T-helper 22 cell (primary cell): Measurements from ENCODE around the gene SLC3A2.
"Not testable (repeated sequence)": the region's sequence is repeated elsewhere in the genome, so short reads cannot be mapped to it uniquely, and the experiment has no call there.

ENCODE experiments used
- DNase-seq: peaks from one replicate; pipeline ENCODE4 v3.0.0-alpha.2; 2020; ENCODE audit warnings: low read depth

The SLC3A2 gene

GRCh38 chr11:62930666-62931065 lies 50.0 kb downstream of the SLC3A2 start:
- no peak for DNase-seq

GRCh38 chr11:62931499-62932278 lies 51.0 kb downstream of the SLC3A2 start:
- DNase-seq = no peak

DNA sequence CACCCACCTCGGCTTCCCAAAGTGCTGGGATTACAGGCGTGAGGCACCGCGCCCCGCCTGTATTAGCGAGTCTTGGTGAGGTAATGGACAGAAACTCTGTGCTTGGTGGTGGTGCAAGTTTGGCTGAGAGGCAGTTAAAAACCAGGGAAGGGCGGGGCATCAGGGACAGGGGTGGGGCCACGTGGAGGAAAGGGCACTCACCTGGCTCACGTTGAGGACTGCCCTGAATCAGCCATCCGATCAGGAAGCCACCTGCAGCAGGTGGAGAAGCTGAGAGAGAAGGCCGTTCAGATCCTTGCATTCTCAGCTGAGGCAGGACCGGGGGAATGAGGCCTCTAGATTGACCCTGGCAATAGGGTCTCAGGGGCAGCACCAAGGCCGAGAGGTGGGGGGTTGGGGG lies 52.6 kb downstream of the SLC3A2 start:
- DNase-seq = no peak

- DNase-seq = no peak
These were observed 53.2 kb downstream of the SLC3A2 start for GRCh38 chr11:62933750-62934495.

- no peak for DNase-seq
These were observed 53.7 kb downstream of the SLC3A2 start for GRCh38 chr11:62934496-62934785.

- DNase-seq = not testable (repeated sequence)
These were observed 56.8 kb downstream of the SLC3A2 start for GRCh38 chr11:62937528-62937927.
